A549 treated with AZD9567 at 1 μM for 4 hours (cell line): ENCODE results near the gene CACNA2D4. TPM values are rescaled to one million over a fixed set of nuclear protein-coding genes. Genes with fewer than 3 reads are reported as not detected.

Experiments
- total RNA-seq: library from RNA; stranded (reverse); fragments of 200-300 nt; extraction: Qiagen RNA extraction; gene quantifications from 5 replicates; pipeline ENCODE4 v1.2.3, GENCODE V29; 2022; ENCODE audit not compliant: insufficient read depth

The CACNA2D4 gene, protein sequence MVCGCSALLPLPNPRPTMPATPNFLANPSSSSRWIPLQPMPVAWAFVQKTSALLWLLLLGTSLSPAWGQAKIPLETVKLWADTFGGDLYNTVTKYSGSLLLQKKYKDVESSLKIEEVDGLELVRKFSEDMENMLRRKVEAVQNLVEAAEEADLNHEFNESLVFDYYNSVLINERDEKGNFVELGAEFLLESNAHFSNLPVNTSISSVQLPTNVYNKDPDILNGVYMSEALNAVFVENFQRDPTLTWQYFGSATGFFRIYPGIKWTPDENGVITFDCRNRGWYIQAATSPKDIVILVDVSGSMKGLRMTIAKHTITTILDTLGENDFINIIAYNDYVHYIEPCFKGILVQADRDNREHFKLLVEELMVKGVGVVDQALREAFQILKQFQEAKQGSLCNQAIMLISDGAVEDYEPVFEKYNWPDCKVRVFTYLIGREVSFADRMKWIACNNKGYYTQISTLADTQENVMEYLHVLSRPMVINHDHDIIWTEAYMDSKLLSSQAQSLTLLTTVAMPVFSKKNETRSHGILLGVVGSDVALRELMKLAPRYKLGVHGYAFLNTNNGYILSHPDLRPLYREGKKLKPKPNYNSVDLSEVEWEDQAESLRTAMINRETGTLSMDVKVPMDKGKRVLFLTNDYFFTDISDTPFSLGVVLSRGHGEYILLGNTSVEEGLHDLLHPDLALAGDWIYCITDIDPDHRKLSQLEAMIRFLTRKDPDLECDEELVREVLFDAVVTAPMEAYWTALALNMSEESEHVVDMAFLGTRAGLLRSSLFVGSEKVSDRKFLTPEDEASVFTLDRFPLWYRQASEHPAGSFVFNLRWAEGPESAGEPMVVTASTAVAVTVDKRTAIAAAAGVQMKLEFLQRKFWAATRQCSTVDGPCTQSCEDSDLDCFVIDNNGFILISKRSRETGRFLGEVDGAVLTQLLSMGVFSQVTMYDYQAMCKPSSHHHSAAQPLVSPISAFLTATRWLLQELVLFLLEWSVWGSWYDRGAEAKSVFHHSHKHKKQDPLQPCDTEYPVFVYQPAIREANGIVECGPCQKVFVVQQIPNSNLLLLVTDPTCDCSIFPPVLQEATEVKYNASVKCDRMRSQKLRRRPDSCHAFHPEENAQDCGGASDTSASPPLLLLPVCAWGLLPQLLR
- not detected in 5 replicates for total RNA-seq

DNA sequence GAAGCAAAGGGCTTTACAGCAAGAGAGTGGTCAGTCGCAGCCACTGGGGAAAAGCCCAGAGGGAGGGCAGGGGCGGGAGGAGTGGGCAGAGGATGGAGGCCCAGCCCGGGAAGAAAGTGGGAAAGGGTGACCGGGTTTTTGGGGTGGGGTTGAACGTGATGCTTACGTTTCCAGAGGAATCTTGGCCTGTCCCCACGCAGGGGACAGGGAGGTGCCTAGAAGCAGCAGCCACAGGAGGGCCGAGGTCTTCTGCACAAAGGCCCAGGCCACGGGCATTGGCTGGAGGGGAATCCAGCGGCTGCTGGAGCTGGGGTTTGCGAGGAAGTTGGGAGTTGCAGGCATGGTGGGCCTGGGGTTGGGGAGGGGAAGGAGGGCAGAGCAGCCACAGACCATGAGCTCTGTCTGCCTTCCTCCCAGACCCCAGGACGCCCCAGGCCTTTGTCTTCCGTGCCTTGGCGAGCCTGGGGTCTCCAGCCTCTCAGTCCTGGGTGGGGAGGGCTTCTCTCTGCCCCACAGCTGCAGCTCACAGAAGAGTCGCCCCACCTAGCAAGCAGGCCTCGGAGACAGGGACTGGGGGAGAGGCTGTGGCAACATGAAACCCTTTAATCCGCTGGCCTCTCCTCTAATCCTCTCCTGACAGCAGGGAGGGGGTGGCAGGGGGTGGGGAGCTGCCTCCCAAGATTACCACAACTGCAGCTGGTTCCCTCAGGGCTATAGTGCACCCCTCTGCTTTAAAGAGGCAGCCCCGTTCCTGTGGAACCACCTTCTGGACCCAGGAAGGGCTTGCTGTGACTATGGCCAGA is at the start of gene CACNA2D4:
TSS of gene CACNA2D4 (minus strand) at position 572 of the 803 bp plus-strand sequence. CDS start at position 393, 179 bp downstream.

DNA sequence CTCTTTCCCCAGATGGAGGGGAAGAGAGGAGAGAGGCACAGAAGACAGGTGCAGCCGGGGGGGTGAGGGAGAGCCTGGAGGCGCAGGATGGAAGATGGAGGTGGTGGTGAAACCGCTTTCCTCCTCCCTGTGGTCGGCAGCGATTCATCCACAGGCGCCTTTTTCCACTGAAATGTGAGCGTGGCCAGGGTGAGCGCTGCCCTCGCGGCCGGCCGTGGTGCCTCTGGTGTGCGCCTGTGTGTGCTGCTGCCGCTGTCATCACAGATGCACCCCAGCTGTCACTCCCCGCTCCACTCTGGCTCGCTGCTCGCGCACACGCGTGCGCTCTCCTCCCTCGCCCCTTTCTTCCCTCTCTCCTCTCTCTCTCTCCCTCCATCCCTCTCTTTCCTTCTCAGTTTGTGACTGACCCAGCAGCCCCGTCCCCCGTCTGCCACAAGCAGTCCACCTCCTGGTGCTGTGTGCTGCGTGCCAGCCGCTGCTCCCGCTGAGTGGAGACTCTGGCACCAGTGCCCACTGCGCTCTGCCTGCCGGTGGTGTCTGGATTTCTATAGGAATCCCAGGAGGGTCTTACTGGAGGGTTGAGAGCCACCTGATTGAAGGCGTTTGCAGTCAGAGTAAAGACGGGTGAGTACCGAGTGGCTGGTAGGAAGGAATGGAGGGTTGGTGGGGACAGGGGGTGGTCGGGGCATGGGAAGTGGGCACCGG is 98.1 kb downstream of the CACNA2D4 start, which contains the start of gene LRTM2:
TSS of gene LRTM2 (plus strand) at position 375 of the 705 bp plus-strand sequence. CDS start 7,584 bp downstream, outside the sequence.

Other genes with a start within 250 kb of the CACNA2D4 start
- 55.4 to 63.1 TPM (median 58.6 TPM) in 5 replicates for gene ADIPOR2, start 227.6 kb downstream of the CACNA2D4 start, total RNA-seq
- gene LRTM2, start 98.1 kb downstream of the CACNA2D4 start, total RNA-seq, result 0.02 to 0.13 TPM in 2 of 5 replicates, not detected in the others
- 7.7 to 9.0 TPM (median 8.6 TPM) in 5 replicates for gene DCP1B, start 85.8 kb upstream of the CACNA2D4 start, total RNA-seq
- 0.01 to 0.05 TPM (median 0.01 TPM) in 3 of 5 replicates, not detected in the others for gene CACNA1C, start 134.3 kb upstream of the CACNA2D4 start, total RNA-seq